CD4-positive, alpha-beta T cell treated with Interferon alpha-2 for 1 hour (primary cell): ENCODE data around the gene CGB3.

Experiments
- DNase-seq, 2 donors: peaks; one replicate each; pipeline ENCODE4 v3.0.0-alpha.2; 2020 to 2022

CGB3 gene

GRCh38 chr19:49014870-49015255, 9.3 kb downstream of the CGB3 start:
- no peak for DNase-seq

- no peak for DNase-seq
These were observed 9.8 kb downstream of the CGB3 start for GRCh38 chr19:49014123-49014869.

- no peak for DNase-seq
These were observed 12.9 kb downstream of the CGB3 start for GRCh38 chr19:49011194-49011593.

- DNase-seq = no peak
These were observed 13.7 kb downstream of the CGB3 start for GRCh38 chr19:49010453-49010852.

GRCh38 chr19:49009828-49010227, 14.3 kb downstream of the CGB3 start:
- no peak for DNase-seq

- DNase-seq = no peak
These were observed 17.2 kb downstream of the CGB3 start for GRCh38 chr19:49006905-49007304.

- no peak for DNase-seq
These were observed 19.0 kb downstream of the CGB3 start for GRCh38 chr19:49004964-49005614.

- no peak for DNase-seq
These were observed 20.0 kb downstream of the CGB3 start for GRCh38 chr19:49004133-49004532.

- DNase-seq = peak; percentile 61 to 80
These were observed 24.4 kb downstream of the CGB3 start for GRCh38 chr19:48999481-49000325.

GRCh38 chr19:48997972-48998371, 26.2 kb downstream of the CGB3 start:
- DNase-seq = peak; percentile 37 to 58

- no peak for DNase-seq
These were observed 30.1 kb downstream of the CGB3 start for GRCh38 chr19:48994035-48994386.

GRCh38 chr19:48993175-48994034, 30.7 kb downstream of the CGB3 start, which contains the start of the genes GYS1 and RUVBL2:
Gene GYS1 (minus strand): TSS chr19:48993309. CDS start chr19:48993112, 197 bp downstream.
Gene RUVBL2 (plus strand): TSS chr19:48993887. CDS start chr19:48993912, 25 bp downstream.
- DNase-seq = peak; percentile 100

- DNase-seq = no peak
These were observed 31.5 kb downstream of the CGB3 start for GRCh38 chr19:48992581-48993174.

- no peak for DNase-seq
These were observed 32.1 kb downstream of the CGB3 start for GRCh38 chr19:48991873-48992580.

- no peak for DNase-seq
These were observed 33.0 kb downstream of the CGB3 start for GRCh38 chr19:48991011-48991609.

GRCh38 chr19:48990400-48990799, 33.7 kb downstream of the CGB3 start:
- DNase-seq = no peak

GRCh38 chr19:48989701-48990291, 34.3 kb downstream of the CGB3 start:
- DNase-seq = no peak

GRCh38 chr19:48988860-48989259, 35.3 kb downstream of the CGB3 start:
- DNase-seq = no peak

- DNase-seq = no peak
These were observed 35.8 kb downstream of the CGB3 start for GRCh38 chr19:48988286-48988685.

GRCh38 chr19:48987323-48987722, 36.8 kb downstream of the CGB3 start:
- no peak for DNase-seq

GRCh38 chr19:48986211-48986610, 37.9 kb downstream of the CGB3 start:
- no peak for DNase-seq
